B cell (primary cell): Measurements from ENCODE around the gene HECTD2.

Experiments used
- EZH2 ChIP-seq: IDR thresholded peaks from 2 replicates; pipeline ENCODE4 v1.6.1; 2012; ENCODE audit warnings: borderline replicate concordance, low read depth, mild to moderate bottlenecking, moderate library complexity, low read length; ENCODE audit not compliant: insufficient read depth, poor library complexity, severe bottlenecking
- TF ChIP-seq, protein P1 (sequence below): fragments of 200-600 bp; IDR thresholded peaks from one replicate; pipeline ENCODE4 v1.8.0; 2022; ENCODE audit warnings: antibody characterized with exemption, mild to moderate bottlenecking

- TF ChIP-seq, protein P1, sequence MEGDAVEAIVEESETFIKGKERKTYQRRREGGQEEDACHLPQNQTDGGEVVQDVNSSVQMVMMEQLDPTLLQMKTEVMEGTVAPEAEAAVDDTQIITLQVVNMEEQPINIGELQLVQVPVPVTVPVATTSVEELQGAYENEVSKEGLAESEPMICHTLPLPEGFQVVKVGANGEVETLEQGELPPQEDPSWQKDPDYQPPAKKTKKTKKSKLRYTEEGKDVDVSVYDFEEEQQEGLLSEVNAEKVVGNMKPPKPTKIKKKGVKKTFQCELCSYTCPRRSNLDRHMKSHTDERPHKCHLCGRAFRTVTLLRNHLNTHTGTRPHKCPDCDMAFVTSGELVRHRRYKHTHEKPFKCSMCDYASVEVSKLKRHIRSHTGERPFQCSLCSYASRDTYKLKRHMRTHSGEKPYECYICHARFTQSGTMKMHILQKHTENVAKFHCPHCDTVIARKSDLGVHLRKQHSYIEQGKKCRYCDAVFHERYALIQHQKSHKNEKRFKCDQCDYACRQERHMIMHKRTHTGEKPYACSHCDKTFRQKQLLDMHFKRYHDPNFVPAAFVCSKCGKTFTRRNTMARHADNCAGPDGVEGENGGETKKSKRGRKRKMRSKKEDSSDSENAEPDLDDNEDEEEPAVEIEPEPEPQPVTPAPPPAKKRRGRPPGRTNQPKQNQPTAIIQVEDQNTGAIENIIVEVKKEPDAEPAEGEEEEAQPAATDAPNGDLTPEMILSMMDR, result no peak
- TF ChIP-seq EZH2, result no peak
Observed at GRCh38 chr10:91412354-91413087, 2.4 kb downstream of the HECTD2 start.
